Fibroblast of skin of left biceps (primary cell): Measurements from ENCODE around the gene KLRC3.
"Not testable (repeated sequence)": the region's sequence is repeated elsewhere in the genome, so short reads cannot be mapped to it uniquely, and the experiment has no call there.

ENCODE experiments used
- DNase-seq, 2 experiments: peaks; one replicate each; pipeline ENCODE4 v3.0.0-alpha.2; 2013; ENCODE audit warnings: low read depth in 2 of 2

KLRC3 gene

DNA sequence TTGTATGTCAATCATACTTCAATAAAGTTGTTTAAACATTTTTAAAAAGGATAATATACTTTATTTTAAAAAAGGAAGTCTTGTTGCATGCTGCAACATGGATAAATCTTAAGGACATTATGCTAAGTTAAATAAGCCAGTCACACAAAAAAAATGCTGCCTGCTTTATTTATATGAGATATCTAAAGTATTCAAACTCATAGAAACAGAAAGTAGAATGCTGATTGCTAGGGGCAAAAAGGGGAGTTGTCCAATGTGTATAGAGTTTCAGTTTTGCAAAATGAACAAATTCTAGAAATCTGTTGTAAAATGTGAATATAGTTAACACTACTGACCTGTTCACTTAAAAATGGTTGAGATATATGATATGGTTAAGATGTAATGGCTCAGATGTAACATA lies 19.6 kb downstream of the KLRC3 start:
- DNase-seq: no peak

DNA sequence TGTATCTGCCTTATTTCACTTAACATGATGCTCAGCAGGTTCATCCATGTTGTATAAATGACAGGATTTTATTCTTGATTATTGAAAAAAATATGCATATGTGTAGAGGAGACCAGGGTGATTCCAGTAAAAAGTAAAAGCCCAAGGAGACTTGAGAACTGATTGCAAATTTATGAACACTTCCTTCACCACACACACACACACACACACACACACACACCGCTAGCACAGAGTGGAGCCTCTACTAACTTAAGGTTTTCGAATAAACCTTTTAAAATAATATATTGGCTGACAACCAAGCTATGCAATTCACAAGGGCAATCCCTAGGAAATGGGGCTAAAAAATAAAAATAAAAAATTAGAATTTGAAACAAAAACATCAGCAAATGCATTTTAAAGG lies 22.2 kb downstream of the KLRC3 start:
- no peak for DNase-seq

DNA sequence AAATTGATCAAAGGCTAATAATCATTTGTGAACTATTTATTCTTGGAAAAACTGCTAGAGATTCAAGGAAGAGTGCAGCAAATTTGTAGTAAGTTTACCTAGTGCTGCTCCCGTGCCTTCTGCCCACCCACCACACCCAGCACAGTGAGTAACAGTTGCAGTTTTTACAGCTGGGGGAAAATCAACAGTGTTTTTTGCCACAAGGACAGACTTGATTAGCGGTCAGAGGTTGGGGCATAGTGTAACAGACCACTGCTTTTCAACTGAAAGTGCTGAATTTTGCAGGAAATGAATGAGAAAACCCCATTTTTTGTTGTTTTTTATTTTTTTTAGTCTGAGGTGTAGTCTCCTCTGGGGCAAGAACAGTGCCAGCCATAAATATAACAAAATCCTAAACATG lies 23.1 kb downstream of the KLRC3 start:
- DNase-seq: no peak

DNA sequence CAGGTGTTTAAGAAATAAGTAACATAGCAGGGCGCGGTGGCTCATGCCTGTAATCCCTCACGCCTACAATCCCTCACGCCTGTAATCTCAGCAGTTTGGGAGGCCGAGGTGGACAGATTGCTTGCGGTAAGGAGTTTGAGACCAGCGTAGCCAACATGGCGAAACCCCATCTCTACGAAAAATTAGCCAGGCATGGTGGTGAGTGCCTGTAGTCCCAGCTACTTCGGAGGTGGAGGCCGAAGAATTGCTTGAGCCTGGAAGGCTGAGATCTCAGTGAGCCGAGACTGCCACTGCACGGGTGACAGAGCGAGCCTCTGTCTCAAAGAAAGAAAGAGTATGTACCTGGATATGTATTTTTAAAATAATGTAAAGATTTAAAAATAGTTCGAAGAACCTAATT lies 24.2 kb downstream of the KLRC3 start:
- not testable (repeated sequence) for DNase-seq

DNA sequence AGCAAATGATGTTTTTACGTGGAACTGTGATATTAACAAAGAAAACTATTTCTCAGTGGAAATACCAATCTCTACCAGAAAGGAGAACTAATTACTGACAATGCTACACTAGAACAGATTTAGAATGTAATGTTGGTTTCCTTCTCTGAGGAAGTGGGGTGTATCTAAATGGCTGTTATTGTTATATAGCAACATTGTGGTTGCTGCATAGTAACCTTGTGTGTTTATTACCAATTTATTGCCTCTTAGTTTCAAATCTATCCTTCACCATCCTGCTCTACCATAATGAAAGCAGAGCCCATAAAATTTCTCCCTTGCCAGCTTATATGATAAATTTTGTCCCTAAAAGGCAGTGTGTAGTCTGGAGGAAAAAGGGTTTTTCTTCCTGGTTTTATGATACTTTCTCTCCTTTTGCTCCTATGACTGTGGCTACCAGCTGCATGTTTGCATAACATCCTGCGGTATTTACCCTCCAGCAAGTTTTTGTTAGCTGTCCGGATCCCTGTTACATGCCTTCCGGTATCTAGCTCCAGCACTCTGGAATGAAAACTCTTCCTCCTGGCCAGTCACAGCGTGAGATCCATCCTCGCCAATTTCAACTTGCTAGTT lies 24.9 kb downstream of the KLRC3 start:
- peak; percentile 7 to 8 for DNase-seq

DNA sequence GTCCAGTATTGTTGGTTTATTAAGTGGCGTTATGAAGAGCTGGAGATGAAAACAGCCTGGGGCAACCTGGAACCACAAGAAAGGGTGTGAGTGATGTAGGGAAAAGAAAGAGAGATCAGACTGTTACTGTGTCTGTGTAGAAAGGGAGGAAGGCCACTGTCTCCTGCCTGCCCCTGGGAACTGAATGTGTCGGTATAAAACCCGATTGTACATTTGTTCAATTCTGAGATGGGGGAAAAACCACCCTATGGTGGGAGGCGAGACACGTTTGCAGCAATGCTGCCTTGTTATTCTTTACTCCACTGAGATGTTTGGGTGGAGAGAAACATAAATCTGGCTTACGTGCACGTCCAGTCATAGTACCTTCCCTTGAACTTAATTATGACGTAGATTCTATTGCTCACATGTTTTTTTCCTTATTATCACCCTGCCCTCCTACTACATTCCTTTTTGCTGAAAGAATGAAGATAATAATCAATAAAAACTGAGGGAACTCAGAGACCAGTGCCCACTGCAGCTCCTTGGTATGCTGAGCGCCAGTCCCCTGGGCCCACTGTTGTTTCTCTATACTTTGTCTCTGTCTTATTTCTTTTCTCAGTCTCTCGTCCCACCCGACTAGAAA lies 25.8 kb downstream of the KLRC3 start:
- not testable (repeated sequence) for DNase-seq

DNA sequence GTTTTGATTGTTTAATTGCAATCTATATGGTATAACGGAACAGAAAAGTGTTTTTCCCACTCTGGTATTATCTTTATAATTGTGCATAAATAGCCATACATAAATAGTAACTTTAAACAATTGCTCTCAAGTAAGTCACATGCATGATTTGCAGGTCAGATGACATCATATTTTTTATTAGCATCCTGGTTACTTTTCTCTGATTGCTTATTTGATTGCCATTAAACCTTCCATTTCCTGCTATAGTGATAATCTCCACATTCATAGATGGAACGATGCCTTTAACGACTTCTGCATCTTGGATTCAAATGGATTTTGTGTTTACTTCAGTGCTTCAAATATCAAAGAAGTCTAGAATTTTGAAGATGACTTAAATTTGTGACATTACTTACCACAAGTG lies 27.1 kb downstream of the KLRC3 start:
- DNase-seq: no peak

DNA sequence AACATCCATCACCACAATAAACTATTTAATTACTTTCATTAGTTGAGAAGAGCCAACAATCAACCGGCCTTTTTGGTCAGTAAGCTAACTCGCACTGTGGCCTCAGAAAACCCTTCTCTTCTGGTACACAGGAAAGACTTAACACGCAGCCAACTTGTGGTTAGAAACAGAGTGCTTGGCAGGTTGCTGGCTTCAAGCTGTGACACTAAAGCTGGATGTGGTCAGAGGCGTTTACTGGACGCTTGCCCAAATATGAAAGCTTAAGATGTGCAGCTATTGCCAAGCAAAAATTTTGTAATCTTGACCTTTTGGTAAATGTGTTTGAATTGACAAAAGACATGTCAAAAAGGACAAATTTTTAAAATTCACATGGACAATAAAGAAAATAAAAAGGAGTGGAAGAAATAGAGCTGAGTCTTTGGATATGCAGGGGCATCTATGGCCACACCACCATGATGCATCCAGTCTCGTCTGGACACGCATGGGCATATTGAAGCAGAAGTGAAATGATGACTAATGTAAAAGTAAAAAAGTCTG lies 27.9 kb downstream of the KLRC3 start:
- DNase-seq: peak; percentile 20 to 35

DNA sequence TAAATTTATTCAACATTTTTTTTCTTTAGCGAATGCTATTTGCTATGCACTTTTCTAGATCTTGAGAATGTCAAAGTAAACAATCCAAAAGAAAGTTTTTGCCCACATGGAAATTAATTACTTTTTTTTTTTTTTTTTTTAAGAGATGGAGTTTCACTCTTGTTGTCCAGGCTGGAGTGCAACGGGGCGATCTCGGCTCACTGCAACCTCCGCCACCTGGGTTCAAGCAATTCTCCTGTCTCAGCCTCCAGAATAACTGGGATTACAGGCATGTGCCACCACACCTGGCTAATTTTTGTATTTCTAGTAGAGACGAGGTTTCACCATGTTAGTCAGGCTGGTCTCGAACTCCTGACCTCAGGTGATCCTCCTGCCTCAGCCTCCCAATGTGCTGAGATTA lies 29.4 kb downstream of the KLRC3 start:
- not testable (repeated sequence) for DNase-seq

DNA sequence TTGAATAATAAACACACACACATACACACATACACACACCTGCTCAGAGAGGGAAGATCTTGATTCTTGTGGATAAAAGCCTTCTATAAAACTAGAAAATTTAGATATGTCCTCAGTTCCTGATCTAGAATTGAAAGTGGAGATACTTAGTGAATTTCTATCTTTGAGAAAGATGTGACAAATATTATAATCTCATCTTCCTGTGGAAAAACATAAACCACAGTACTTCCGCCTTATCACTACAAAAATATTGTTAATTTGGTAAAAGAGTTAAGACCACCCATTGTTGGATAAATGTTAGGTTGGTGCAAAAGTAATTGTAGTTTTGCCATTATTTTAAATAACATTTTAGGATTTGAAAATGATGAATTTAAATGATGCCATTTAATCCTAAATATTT lies 30.5 kb downstream of the KLRC3 start, which contains the start of gene KLRK1:
TSS of gene KLRK1 (minus strand) at position 138 of the 400 bp plus-strand sequence. CDS start 1,231 bp downstream, outside the sequence.
- DNase-seq: no peak

DNA sequence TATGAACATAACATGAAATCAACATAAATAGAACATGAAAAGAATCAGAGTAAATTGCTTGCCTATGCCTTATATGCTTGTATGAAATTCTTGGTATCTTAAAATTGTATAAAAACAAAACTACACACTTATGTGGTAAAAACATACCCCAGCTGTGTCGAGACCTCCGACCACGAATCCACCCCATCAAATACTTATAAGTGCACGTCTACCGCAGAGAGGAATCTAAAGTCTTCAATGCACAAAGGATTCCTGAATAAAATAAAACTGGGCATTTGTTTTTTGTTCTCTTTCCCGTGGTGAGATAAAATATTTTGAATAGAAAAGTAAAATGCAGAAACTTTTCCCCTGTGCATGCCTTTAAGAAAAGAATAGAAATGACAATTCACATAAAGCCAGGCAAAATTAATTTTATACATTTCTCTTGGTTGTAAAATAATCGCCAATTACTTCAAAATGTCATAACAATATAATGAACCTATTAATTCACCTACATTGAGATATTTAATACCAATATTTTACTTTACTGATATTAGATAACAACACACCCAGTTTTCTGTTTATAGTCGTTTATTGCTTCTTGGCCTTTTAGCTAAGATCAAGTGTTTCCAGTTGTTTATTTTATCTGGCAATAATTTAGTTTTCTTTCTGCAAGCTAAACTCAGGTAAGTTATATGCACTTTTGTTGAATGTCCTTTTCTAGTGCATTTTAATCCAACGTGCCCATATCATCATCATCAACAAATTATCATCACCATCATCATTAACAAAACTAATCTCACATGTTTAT lies 31.6 kb downstream of the KLRC3 start:
- DNase-seq: no peak

DNA sequence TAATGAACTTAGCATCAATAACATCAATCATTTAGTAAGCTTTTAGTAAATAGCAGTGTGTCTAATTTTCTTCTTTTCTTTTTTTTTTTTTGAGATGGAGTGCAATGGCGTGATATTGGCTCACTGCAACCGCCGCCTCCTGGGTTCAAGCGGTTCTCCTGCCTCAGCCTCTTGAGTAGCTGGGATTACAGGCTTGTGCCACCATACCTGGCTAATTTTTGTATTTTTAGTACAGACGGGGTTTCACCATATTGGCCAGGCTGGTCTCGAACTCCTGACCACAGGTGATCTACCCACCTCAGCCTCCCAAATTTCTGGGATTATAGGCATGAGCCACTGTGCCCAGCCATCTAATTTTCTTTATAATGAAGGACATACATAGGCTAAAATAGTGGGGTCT lies 32.9 kb downstream of the KLRC3 start:
- DNase-seq: not testable (repeated sequence)

DNA sequence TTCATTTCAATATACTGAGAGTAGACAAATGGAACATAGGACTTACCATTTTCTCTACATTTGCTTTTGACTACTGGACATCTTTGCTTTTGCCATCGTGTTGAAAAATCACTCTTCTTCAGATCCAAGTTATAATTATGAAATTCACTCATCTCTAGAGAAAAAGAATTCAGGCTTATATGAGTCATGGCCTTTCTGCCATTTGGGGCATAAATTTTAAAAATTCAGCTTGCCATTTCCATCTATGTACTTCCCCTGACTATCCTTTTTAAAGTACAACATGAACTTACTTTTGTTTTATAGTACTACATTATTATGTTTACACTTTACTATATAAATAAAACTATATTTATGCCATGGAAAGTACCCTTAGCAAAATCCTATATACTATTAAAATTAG lies 33.5 kb downstream of the KLRC3 start:
- no peak for DNase-seq

DNA sequence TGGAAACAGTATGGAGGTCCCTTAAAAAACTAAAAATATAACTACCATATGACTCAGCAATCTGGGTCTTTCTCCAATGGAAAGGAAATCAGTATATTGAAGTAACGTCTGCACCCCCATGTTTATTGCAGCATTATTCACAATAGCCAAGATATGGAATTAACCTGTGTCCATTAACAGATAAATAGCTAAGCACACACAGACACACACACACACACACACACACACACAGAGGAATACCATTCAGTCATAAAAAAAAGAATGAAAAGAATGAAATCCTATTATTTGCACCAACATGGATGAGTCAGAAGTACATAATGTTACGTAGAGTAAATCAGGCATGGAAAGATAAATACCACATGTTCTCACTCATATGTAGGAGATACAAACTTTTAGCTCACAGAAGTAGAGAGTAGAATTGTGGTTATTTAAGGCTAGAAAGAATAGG lies 35.2 kb downstream of the KLRC3 start:
- DNase-seq: peak; percentile 59 to 70

DNA sequence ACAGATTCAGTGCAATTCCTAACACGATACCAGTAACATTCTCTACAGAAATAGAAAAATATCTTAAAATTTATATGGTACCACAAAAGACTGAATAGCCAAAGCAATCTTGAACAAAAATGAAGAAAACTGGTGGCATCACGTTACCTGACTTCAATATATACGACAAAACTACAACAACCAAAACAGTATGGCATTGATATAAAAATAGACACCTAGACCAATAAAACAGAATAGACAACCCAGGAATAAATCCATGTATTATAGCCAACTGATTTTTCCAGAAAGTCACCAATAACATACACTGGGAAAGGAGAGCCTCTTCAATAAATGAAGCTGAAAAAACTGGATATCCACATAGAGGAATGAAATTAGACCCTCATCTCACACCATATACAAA lies 36.2 kb downstream of the KLRC3 start:
- DNase-seq: no peak

DNA sequence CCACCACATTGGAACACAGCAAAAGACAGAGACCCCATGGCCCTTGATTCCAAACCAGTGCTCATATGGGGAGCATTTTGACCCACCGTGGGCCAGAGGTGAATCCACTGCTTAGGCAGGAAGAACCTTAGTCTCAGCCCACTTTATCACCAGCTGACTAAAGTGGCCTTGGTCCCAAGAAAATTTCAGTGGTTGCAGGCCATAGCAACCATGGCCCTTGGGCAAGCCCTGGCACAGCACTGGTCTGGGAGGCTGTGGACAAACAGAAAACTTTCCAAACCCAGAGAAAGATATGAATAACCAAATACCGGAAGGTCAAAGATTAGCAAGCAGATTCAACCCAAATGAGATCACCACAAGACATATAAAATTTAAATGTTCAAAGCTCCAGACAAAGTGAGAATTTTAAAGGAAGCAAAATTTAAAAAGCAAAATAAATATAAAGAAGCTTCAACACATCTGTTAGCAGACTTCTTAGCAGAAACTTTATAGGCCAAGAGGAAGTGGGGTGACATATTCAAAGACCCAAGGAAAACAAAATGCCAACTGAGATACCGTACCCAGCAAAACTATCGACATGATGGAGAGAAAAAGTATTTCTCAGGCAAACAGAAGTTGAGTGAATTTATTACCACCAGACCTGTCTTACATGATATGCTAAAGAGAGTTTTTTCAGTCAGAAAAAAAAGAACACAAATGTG lies 38.3 kb downstream of the KLRC3 start:
- no peak for DNase-seq

DNA sequence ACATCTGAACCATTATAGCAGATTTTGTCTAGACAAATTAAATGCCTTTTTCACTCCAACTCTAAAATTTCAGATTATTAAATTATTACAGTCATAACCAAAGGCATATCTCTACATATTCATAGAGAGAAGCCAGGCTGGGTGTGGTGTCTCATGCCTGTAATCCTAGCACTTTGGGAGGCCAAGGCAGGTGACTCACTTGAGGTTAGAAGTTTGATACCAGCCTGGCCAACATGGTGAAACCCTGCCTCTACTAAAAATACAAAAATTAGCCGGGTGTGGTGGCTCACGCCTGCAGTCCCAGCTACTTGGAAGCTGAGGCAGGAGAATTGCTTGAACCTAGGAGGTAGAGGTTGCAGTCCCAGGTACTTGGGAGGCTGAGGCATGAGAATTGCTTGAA lies 41.7 kb downstream of the KLRC3 start:
- DNase-seq: not testable (repeated sequence)

DNA sequence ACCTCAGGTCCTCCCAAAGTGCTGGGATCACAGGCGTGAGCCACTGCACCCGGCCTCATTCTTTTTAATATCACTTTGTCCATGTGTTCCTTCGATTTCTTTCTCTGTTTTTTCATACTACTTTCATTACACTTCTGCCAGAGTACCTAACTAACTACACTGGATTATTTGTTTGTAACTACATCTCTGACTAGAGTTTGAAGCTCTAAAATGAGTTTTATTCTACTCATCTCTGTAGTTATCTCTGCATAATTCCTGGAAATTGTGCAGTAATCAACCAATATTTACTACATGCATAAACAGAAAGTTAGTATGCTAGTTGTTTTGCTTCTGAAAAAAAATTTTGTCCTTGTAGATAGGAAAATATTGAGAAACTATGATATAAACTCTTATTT lies 45.8 kb downstream of the KLRC3 start:
- DNase-seq: no peak

DNA sequence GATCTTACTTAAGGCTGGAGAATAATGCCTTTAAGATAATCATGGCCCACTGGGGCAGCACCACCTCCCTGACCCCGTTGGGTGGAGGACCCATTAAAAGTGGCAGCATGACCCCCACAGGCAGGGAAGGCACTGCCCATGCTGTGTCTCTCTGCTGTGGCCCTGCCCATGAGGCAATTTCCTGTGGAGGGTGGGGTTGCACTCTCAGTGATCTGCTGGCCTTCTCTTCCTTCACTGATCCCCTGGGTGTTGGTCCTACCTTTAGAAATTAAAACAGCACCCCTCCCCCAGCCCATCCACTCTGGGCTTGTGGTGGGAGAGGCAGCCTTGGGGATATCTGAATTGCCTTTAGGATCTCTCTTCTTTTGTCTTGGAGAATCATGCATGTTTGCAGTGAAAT lies 47.8 kb downstream of the KLRC3 start:
- no peak for DNase-seq

DNA sequence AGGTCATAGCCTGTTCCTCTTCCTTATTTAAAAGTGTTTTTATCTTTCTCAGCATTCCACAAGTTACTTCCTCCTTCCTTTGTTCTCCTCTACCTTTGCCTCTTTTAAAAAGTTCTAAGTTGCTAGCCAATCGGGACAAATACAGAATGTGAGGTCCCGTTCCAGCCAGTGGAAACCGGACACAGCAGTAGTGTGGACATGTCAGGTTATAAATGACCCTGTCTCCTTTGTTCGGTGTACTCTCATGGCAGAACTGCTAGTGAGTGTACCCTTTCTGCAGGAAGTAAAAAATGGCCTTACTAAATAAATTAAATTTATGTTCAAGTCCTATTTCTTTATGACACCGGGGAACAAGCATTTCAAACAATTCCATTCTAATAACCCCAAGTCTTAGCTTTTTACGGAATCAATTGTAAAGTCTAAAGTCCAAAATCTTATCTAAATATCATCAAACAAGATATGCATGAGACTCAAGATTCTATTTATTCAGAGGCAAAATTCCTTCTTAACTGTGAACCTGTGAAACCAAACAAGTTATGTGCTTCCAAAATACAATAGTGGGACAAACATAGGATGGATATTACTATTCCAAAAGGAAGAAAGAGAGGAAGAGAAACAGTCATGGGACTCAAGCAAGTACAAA lies 48.4 kb downstream of the KLRC3 start:
- not testable (repeated sequence) for DNase-seq
